ENCODE results near the gene RIBC2.
"Not testable (repeated sequence)": the region's sequence is repeated elsewhere in the genome, so short reads cannot be mapped to it uniquely, and the experiment has no call there.

Gene RIBC2

GRCh38 chr22:45463691-45464090 is 50.2 kb downstream of the RIBC2 start:
- H3K27me3 Mint-ChIP-seq (ENCODE audit: low read depth); H3K9me3 Mint-ChIP-seq; H3K27ac Mint-ChIP-seq; H3K36me3 Mint-ChIP-seq (ENCODE audit: low read depth); H3K4me1 Mint-ChIP-seq (ENCODE audit: low read depth); H3K4me3 Mint-ChIP-seq: not testable (repeated sequence)

GRCh38 chr22:45465633-45466032 is 52.1 kb downstream of the RIBC2 start:
- no peaks in the 10 kb centered on the region for H3K36me3 Mint-ChIP-seq (ENCODE audit: low read depth)
- peaks cover 4% of the 10 kb centered on the region for H3K27me3 Mint-ChIP-seq (ENCODE audit: low read depth)
- H3K9me3 Mint-ChIP-seq, result no peaks in the 10 kb centered on the region
- H3K4me1 Mint-ChIP-seq (ENCODE audit: low read depth), result no peaks in the 10 kb centered on the region
- no peak overlapping the region for H3K4me3 Mint-ChIP-seq
- no peak overlapping the region for H3K27ac Mint-ChIP-seq

- Mint-ChIP-seq H3K27me3 (ENCODE audit: low read depth) (peaks cover 4% of the 10 kb centered on the region), H3K27ac (no peak overlapping the region), H3K4me3 (no peak overlapping the region), H3K9me3 (no peaks in the 10 kb centered on the region), H3K36me3 (ENCODE audit: low read depth) (no peaks in the 10 kb centered on the region), H3K4me1 (ENCODE audit: low read depth) (no peaks in the 10 kb centered on the region)
These were observed 55.4 kb downstream of the RIBC2 start for GRCh38 chr22:45468872-45469271.

GRCh38 chr22:45469281-45470073 is 56.0 kb downstream of the RIBC2 start:
- H3K4me3 Mint-ChIP-seq, result no peak overlapping the region
- no peaks in the 10 kb centered on the region for H3K9me3 Mint-ChIP-seq
- no peaks in the 10 kb centered on the region for H3K4me1 Mint-ChIP-seq (ENCODE audit: low read depth)
- H3K36me3 Mint-ChIP-seq (ENCODE audit: low read depth), result no peaks in the 10 kb centered on the region
- H3K27me3 Mint-ChIP-seq (ENCODE audit: low read depth), result peaks cover 2% of the 10 kb centered on the region
- H3K27ac Mint-ChIP-seq, result no peak overlapping the region

GRCh38 chr22:45470871-45471270 is 57.4 kb downstream of the RIBC2 start:
- Mint-ChIP-seq H3K4me3 (no peak overlapping the region), H3K4me1 (ENCODE audit: low read depth) (no peaks in the 10 kb centered on the region), H3K9me3 (no peaks in the 10 kb centered on the region), H3K27me3 (ENCODE audit: low read depth) (no peaks in the 10 kb centered on the region), H3K36me3 (ENCODE audit: low read depth) (no peaks in the 10 kb centered on the region), H3K27ac (no peak overlapping the region)

- H3K4me3 Mint-ChIP-seq, result no peak overlapping the region
- H3K9me3 Mint-ChIP-seq, result no peaks in the 10 kb centered on the region
- no peaks in the 10 kb centered on the region for H3K27me3 Mint-ChIP-seq (ENCODE audit: low read depth)
- no peaks in the 10 kb centered on the region for H3K36me3 Mint-ChIP-seq (ENCODE audit: low read depth)
- H3K27ac Mint-ChIP-seq, result no peak overlapping the region
- H3K4me1 Mint-ChIP-seq (ENCODE audit: low read depth), result no peaks in the 10 kb centered on the region
These were observed 58.9 kb downstream of the RIBC2 start for GRCh38 chr22:45472426-45472825.

- Mint-ChIP-seq H3K27ac (no peak overlapping the region), H3K4me1 (ENCODE audit: low read depth) (no peaks in the 10 kb centered on the region), H3K36me3 (ENCODE audit: low read depth) (no peaks in the 10 kb centered on the region), H3K9me3 (no peaks in the 10 kb centered on the region), H3K4me3 (no peak overlapping the region), H3K27me3 (ENCODE audit: low read depth) (no peaks in the 10 kb centered on the region)
These were observed 60.2 kb downstream of the RIBC2 start for GRCh38 chr22:45473626-45474237.

GRCh38 chr22:45475063-45475747 is 61.7 kb downstream of the RIBC2 start:
- H3K27ac Mint-ChIP-seq, result no peak overlapping the region
- H3K4me3 Mint-ChIP-seq, result no peak overlapping the region
- H3K27me3 Mint-ChIP-seq (ENCODE audit: low read depth), result no peaks in the 10 kb centered on the region
- H3K4me1 Mint-ChIP-seq (ENCODE audit: low read depth), result no peaks in the 10 kb centered on the region
- H3K9me3 Mint-ChIP-seq, result no peaks in the 10 kb centered on the region
- H3K36me3 Mint-ChIP-seq (ENCODE audit: low read depth), result no peaks in the 10 kb centered on the region

GRCh38 chr22:45475851-45476514 is 62.5 kb downstream of the RIBC2 start:
- Mint-ChIP-seq H3K27ac (no peak overlapping the region), H3K36me3 (ENCODE audit: low read depth) (no peaks in the 10 kb centered on the region), H3K9me3 (no peaks in the 10 kb centered on the region), H3K27me3 (ENCODE audit: low read depth) (no peaks in the 10 kb centered on the region), H3K4me1 (ENCODE audit: low read depth) (no peaks in the 10 kb centered on the region), H3K4me3 (no peak overlapping the region)

- H3K36me3 Mint-ChIP-seq (ENCODE audit: low read depth), result no peaks in the 10 kb centered on the region
- no peaks in the 10 kb centered on the region for H3K4me1 Mint-ChIP-seq (ENCODE audit: low read depth)
- H3K9me3 Mint-ChIP-seq, result no peaks in the 10 kb centered on the region
- no peak overlapping the region for H3K4me3 Mint-ChIP-seq
- no peak overlapping the region for H3K27ac Mint-ChIP-seq
- H3K27me3 Mint-ChIP-seq (ENCODE audit: low read depth), result no peaks in the 10 kb centered on the region
These were observed 63.3 kb downstream of the RIBC2 start for GRCh38 chr22:45476814-45477213.

- no peaks in the 10 kb centered on the region for H3K4me1 Mint-ChIP-seq (ENCODE audit: low read depth)
- H3K4me3 Mint-ChIP-seq, result no peak overlapping the region
- no peaks in the 10 kb centered on the region for H3K36me3 Mint-ChIP-seq (ENCODE audit: low read depth)
- no peak overlapping the region for H3K27ac Mint-ChIP-seq
- no peaks in the 10 kb centered on the region for H3K27me3 Mint-ChIP-seq (ENCODE audit: low read depth)
- no peaks in the 10 kb centered on the region for H3K9me3 Mint-ChIP-seq
These were observed 64.0 kb downstream of the RIBC2 start for GRCh38 chr22:45477366-45478107.

- H3K4me3 Mint-ChIP-seq, result no peak overlapping the region
- no peaks in the 10 kb centered on the region for H3K27me3 Mint-ChIP-seq (ENCODE audit: low read depth)
- H3K36me3 Mint-ChIP-seq (ENCODE audit: low read depth), result no peaks in the 10 kb centered on the region
- no peak overlapping the region for H3K27ac Mint-ChIP-seq
- H3K9me3 Mint-ChIP-seq, result no peaks in the 10 kb centered on the region
- H3K4me1 Mint-ChIP-seq (ENCODE audit: low read depth), result no peaks in the 10 kb centered on the region
These were observed 64.7 kb downstream of the RIBC2 start for GRCh38 chr22:45478108-45478771.

GRCh38 chr22:45480717-45481116 is 67.2 kb downstream of the RIBC2 start:
- Mint-ChIP-seq H3K27ac (no peak overlapping the region), H3K9me3 (no peaks in the 10 kb centered on the region), H3K4me3 (no peak overlapping the region), H3K27me3 (ENCODE audit: low read depth) (peaks cover 3% of the 10 kb centered on the region), H3K4me1 (ENCODE audit: low read depth) (no peaks in the 10 kb centered on the region), H3K36me3 (ENCODE audit: low read depth) (no peaks in the 10 kb centered on the region)

- no peaks in the 10 kb centered on the region for H3K36me3 Mint-ChIP-seq (ENCODE audit: low read depth)
- no peak overlapping the region for H3K4me3 Mint-ChIP-seq
- H3K27me3 Mint-ChIP-seq (ENCODE audit: low read depth), result peaks cover 5% of the 10 kb centered on the region
- H3K4me1 Mint-ChIP-seq (ENCODE audit: low read depth), result no peaks in the 10 kb centered on the region
- H3K27ac Mint-ChIP-seq, result no peak overlapping the region
- H3K9me3 Mint-ChIP-seq, result no peaks in the 10 kb centered on the region
These were observed 68.2 kb downstream of the RIBC2 start for GRCh38 chr22:45481661-45482060.

Measured in T-helper 1 cell treated with Interleukin-12 subunit alpha and Interleukin-12 subunit beta and Interleukin-4 antibody, amounts not matched to agents 30 μg/mL and 1 μg/mL, for 36 hours (primary cell).